ENCODE data around the gene MN1.

- TF ChIP-seq CTCF (IDR thresholded peaks at IDR 0.05; ENCODE audit: borderline replicate concordance, extremely low read depth, low read length, poor library complexity, severe bottlenecking) (no peak), EZH2 (IDR thresholded peaks at IDR 0.05; ENCODE audit: borderline replicate concordance, low read depth, low read length, severe bottlenecking) (no peak)
Observed at GRCh38 chr22:27777128-27777527, 24.4 kb downstream of the MN1 start.
